HG03442 (cell line): ENCODE measurements around the gene SPATA13.
"Not testable (repeated sequence)": the region's sequence is repeated elsewhere in the genome, so short reads cannot be mapped to it uniquely, and the experiment has no call there.

Source experiments
- ATAC-seq: cut with Tn5 transposase; IDR thresholded peaks from one replicate; pipeline ENCODE4 v1.9.1; 2021; ENCODE audit warnings: mild to moderate bottlenecking, moderate library complexity; ENCODE audit not compliant: unreplicated experiment

The SPATA13 gene

DNA sequence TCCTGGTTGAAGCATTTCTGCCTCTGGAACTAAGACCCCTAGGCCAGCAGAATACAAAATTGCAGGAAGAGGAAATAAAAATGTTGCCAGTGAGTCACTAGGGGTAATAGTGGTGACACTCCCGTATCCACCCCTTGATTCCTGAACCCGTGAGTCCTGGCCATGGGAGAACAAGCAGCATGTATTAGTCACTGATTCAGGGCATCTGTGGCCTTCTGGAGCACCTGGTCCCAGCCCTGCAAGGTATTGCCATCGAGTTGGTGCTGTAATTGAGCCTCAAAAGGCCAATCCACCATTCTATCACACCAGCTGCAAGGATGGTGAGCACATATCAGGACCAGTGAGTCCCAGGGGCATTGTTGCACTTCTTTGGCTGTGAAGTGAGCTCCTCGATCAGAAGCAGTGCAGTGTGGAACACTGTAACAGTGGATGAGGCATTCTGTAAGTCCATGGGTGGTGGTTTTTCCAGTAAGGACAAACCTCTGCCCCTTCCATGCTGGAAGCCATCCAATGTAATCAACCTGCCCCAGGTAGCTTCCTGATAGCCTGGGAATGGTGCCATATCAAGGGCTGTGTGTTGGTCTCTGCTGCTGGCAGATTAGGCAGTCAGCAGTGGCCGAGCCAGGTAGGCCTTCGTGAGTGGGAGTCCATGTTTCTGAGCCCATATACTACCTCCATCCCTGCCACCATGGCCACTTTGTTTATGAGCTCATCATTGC, 188.4 kb downstream of the SPATA13 start:
- ATAC-seq, result no peak

DNA sequence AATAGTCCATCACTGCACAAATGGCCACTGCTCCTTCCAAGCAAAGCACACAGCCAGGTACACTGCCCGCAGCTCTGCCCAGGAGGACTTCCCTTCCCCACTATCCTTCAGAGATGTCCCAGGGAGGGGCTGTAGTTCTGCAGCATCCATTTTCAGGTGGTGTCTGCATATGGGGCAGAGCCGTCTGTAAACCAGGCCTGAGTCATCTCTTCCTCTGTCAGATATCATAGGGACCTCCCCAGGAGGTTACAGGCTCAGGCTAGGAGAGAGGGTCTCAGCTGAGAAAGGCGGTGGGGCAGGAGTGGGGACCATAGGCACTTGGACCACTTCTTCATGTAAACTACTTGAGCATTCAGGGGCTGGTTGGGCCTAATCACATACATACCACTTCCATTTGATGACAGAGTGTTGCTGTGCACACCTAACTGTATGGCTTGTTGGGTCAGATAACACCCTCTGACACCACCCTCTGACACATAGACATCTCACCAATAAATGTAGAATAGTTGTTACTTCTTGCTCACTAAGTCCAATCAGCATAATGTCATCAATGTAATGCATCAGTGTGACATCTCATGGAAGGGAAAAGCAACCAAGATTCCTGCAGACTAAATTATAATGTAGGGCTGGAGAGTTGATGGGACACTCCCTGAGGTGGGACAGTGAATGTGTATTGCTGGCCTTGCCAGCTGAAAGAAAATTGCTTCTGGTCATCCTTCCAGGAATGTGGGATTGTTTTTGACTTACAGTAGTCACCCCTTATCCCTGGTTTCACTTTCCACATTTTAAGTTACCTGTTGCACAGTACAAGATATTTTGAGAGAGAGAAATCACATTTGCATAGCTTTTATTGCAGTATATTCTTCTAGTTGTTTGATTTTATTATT, 189.5 kb downstream of the SPATA13 start:
- ATAC-seq, result not testable (repeated sequence)

DNA sequence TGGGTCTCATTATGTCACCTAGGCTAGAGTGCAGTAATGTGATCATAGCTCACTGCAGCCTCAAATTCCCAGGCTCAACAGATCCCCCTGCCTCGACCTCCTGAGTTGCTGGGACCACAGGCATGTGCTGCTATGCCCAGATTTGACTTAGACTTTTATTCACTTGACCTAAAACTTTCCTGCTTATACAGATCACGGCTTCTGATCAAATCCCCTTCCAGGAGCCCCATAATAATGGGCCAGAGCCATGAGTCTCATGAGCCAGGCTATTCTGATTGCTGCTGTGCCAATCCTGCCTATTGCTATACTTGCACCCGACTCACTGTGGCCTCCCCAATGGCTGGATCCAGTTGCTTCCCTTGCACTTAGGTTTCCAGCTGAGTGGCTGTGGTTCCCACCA, 190.9 kb downstream of the SPATA13 start:
- ATAC-seq, result no peak

DNA sequence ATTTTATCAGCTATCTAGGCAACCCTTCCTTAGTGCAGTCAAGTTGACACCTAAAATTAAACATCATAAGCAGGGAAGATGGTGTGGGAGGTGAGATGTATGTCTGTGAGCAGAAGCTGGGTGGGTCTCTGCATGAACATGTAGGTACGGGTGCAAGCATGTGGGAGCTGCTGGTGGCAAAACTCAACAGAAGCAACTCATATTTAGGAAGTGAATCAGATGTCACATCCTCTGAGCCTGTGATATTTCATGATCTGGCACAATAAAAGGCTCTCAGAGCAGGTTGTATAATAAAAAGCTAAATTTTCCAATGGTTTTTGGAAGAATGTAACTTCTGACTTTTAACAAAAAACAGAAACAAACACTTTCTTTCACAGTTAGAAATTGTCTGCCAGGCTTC, 193.2 kb downstream of the SPATA13 start:
- no peak for ATAC-seq

DNA sequence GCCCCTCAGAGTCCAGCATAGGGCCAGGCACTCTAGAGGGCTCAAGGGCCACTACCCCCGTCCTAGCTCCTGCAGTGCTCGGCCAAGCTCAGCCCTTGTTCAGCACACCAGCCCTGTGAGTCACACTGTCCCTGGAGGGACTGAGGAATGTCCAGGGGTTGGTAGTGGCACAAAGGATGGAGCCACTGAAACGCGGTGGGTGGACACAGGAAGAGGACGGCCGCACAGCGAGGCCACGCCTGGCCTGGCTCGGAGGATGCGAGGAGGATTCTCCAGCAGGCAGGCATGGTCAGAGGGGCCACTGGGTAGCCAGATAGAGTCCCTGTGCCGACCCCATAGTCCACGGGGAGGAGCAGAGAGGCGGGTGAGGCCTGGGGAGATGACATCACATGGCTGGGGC, 194.6 kb downstream of the SPATA13 start:
- ATAC-seq, result no peak

DNA sequence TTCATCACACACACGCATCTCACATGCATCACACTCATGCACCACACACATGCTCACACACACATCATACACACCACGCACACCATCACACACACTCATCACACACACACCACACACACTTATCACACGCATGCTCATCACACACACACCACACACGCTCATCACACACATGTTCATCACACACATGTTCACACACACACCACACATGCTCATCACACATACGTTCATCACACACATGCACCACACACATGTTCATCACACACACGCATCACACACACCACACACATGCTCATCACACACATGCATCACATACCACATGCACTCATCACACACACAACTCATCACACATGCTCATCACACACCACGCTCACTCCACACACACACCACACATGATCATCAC, 195.8 kb downstream of the SPATA13 start:
- no peak for ATAC-seq
